Globus pallidus (tissue), 1 donor: Measurements from ENCODE around the gene MYH14.
"Not testable (repeated sequence)": the region's sequence is repeated elsewhere in the genome, so short reads cannot be mapped to it uniquely, and the experiment has no call there.

Experiments used
- DNase-seq: peaks from one replicate; pipeline ENCODE4 v3.0.0-alpha.2; 2015; ENCODE audit warnings: low spot score

The MYH14 gene

DNA sequence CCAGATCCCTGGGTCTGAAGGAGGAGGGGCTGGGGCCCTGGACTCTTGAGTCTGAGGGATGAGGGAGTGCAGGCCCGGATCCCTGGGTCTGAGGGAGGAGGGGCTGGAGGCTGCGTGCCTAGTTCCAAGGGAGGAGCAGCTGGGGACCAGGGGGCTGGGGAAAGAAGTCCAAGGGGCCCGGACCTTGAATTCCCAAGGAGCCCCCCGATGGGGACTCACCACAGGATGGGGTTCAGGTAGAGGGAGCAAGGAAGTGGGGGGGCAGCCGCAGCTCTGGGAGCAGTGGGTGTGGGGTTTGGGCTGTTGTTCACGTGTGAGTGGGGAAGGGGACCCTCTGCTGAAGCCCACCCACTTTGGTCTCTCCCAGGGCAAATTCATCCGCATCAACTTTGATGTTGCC, 23.1 kb downstream of the MYH14 start:
- DNase-seq = no peak

- not testable (repeated sequence) for DNase-seq
Observed at GRCh38 chr19:50228153-50228552, 24.7 kb downstream of the MYH14 start.

DNA sequence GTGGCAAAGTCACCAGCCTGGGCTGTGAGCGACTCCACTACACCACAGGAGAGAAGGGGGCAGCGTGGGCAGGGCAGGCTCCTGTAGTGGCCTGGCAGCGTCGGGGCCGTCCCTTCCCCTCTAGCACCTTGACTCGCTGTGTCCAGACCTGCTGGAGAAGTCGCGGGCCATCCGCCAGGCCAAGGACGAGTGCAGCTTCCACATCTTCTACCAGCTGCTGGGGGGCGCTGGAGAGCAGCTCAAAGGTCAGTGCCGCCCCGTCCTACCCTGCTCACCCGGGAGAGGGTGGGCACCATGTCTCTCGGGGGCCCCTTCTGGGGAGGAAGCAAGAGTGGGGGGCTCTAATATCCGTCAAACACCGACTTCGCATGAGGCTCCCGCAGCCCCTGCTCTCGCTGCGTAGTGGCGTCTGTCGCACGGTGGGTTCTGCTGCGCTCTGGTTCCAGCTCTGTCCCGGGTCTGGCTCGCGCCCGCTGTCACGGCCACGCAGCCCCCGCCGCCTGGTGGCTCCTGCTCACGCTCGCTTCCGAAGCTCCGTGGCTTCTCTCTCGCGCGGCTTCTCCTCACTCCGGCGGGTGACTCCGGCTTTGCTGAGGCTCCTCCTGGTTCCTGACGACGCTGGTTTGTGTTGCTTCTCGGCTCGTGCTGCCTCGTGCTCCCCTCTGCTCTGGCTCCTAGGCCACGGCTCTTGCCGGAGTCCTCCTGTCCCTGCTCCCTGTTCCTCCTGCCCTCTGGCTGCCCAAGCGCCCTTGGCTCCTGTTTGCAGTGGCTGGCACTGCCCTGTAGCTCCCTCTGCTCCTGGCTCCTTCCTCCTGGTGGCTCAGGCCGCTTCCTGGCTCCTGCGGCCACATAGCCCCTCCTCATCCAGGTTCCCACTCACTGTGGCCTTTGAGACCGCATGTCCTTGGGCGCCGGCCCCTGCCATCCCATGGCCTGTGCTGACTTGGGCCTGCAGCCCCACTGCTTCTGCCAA, 27.2 kb downstream of the MYH14 start:
- DNase-seq = no peak

DNA sequence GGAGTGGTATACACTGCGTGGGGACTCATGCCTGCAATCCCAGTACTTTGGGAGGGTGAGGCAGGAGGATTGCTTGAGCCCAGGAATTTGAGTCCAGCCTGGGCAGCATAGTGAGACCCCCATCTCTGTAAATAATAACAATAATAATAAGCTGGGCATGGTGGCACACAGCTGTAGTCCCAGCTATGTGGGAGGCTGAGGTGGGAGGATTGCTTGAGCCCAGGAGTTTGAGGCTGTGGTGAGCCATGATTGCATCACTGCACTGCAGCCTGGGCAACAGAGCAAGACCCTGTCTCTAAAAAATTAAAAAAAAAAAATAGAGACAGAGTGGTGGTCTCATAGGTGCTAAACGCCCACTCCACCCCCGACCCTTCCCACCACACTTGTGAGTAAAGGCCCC, 28.0 kb downstream of the MYH14 start:
- not testable (repeated sequence) for DNase-seq

GRCh38 chr19:50231821-50232220, 28.4 kb downstream of the MYH14 start:
- DNase-seq = no peak

DNA sequence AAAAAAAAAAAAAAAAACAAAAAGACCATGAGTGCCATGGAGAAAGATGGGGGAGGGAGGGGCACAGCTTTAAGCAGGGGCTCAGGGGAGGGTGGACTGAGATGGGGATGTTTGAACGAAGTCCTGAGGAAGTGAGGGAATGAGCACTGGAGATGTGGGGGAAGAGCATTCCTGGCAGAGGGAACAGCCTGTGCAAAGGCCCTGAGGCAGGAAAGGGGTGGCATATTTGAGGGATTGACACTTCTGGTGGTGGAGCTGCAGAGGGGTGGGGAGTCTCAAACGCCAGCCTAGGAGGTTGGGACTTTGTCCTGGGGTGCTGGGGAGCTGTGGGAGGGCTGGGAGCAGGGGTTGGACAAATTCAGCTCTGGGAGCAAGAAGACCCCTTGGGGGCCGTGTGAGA, 29.2 kb downstream of the MYH14 start:
- no peak for DNase-seq

DNA sequence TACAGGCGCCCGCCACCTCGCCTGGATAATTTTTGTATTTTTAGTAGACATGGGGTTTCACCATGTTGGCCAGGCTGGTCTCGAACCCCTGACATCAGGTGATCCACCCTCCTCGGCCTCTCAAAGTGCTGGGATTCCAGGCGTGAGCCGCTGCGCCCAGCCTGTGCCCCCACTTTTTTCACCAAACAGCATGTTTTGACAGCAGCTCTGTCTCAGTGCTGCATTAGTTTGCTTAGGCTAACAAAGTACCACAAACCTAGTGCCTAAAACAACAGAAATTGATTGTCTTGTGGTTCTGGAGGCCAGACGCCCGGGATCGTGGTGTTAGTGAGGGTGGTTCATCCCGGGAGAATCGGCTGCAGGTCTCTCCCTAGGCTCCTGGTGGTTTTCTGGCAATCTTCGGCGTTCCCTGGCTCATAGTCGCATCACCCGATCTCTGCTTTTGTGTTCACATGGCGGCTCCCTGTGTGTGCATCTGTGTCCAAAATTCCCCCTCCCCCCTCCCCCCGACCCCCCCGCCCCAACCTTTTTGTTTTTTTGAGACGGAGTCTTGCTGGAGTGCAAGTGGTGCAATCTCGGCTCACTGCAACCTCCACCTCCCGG, 30.0 kb downstream of the MYH14 start:
- no peak for DNase-seq

DNA sequence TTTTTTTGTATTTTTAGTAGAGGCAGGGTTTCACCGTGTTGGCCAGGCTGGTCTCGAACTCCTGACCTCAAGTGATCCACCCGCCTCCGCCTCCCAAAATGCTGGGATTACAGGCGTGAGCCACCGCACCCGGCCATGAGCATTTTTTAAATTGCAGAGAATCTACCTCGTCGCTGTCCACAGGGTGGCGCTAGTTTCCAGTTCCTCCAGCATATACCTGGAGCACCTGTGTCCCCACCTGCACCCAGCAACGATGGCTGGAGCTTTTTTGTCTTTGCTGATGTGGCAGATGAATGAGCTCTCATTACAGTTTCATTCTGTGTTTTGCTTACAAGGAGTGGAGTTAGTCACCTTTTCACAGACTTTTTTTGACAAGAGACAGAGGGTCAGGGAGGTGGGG, 34.1 kb downstream of the MYH14 start:
- DNase-seq = not testable (repeated sequence)

- no peak for DNase-seq
Observed at GRCh38 chr19:50238043-50238442, 34.6 kb downstream of the MYH14 start.

GRCh38 chr19:50239921-50240590, 36.6 kb downstream of the MYH14 start:
- no peak for DNase-seq

DNA sequence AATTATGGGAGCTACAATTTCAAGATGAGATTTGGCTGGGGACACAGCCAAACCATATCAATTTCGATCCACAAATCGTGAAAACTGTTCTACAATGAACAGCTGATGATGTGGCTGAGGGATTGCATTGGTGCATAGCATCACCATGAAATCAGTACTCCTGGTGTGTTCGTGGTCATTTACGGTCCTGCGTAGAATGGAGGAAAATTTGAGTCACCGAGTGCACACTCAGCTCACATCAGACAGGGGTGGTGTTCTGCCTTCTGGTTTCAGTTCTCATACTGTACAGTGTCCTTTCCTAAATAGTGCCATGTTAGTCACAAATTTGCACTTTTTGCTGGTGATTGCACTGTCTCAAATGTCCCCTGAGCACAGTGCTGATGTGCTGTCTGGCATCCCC, 39.2 kb downstream of the MYH14 start:
- no peak for DNase-seq

DNA sequence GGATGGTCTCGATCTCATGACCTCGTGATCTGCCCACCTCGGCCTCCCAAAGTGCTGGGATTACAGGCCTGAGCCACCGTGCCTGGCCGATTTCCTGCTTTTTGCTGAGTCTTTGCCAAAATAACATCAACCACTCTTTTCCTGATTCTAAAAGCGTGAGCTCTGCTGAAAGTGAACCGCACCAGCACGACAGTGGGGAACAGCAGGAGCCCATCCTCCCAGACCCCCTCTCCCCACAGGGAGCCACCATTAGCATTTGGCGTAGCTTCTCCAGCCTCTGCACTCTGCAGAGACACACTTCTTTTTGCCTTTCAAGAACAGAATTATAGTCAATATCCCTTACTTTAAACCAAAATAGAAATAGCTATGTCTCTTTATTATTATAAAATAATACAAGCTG, 41.3 kb downstream of the MYH14 start:
- no peak for DNase-seq

DNA sequence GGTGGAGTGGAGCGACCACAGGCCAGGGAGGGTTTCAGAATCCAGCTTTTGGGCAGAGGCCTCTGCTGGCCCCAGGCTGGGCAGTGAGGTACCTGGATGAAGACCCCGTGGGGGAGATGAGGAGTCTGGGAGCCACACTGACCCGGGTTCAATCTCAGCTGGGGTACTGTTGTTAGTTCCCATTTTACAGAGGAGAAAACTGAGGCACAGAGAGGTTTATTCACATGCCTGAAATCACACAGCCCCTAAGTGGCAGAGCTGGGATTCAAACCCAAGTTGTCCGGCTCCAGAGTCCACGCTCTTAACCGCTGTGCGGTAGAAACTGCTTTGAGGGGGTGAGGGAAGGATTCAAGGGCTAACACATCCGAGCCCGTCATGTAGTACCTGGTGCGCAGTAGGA, 45.0 kb downstream of the MYH14 start:
- DNase-seq = no peak

GRCh38 chr19:50248826-50249225, 45.4 kb downstream of the MYH14 start:
- no peak for DNase-seq

GRCh38 chr19:50249636-50250035, 46.2 kb downstream of the MYH14 start:
- no peak for DNase-seq

DNA sequence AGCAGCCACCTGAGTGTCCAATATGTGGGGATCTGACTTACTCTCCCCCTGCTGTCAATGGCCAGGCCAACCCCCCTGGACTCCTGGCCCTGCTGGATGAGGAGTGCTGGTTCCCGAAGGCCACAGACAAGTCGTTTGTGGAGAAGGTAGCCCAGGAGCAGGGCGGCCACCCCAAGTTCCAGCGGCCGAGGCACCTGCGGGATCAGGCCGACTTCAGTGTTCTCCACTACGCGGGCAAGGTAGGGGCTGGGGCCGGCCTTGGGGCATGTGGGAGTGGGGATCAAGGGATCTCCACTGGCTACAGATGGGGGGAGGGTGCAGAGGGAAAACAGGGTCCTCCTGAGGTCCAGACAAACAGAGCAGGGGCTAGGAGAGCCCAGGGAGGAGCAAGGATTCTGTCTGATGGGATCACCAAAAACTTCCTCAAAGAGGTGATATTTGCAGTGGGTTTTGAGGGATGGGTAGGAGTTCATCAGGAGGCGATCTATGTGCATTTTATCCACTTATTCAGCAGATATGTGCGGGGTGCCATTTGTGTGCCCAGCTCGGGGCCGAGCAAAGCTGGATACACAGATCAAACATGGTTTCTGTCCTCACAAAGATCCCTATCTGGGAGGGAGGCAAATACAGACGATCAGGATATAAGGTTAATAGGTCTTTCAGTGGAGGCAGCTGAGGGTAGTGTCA, 47.2 kb downstream of the MYH14 start:
- no peak for DNase-seq

DNA sequence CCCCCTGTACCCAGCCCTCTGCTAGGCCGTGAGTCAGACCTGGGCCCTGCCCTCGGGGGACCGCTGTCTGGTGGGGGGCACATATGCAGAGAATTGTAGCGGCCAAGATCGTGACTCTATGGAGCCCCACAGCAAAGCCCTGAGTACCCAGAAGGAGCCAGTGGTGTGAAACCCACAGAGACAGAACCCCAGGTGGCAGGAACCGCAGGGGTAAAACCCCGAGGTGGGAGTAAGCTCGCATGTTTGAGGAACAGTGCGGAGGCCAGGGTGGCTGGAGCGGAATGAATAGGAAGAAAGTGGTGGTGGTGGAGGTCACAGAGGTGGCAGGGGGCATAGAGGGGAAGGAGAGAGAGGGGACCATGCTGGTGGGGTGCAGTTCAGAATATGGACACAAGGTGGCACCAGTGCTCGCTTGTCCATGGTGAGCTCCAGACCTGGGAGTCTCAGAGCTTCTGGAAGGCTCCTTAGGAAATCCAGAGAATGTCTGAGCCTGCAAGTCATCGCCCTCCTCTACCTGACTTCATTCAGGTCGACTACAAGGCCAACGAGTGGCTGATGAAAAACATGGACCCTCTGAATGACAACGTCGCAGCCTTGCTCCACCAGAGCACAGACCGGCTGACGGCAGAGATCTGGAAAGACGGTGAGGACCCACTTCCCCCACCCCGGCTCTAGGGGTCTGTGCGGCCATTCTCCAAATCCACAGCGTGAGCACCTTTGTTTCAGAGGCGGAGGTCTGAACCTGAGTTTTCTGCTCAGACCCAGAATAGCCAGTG, 48.9 kb downstream of the MYH14 start:
- DNase-seq = peak; percentile 4

GRCh38 chr19:50252887-50253268, 49.5 kb downstream of the MYH14 start:
- no peak for DNase-seq

GRCh38 chr19:50255115-50255514, 51.7 kb downstream of the MYH14 start:
- DNase-seq = no peak

DNA sequence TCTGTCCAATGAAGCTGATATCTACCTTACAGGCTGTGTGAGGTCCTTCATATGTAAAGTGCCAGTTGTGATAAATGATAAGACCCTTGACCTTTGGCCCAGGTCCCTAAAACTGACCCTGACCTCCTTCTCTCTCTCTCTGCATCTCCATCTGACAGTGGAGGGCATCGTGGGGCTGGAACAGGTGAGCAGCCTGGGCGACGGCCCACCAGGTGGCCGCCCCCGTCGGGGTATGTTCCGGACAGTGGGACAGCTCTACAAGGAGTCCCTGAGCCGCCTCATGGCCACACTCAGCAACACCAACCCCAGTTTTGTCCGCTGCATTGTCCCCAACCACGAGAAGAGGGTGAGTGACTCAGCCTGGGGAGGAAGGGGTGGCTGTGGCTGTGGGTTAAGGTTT, 53.7 kb downstream of the MYH14 start:
- DNase-seq = no peak

GRCh38 chr19:50258918-50259372, 55.5 kb downstream of the MYH14 start:
- DNase-seq = no peak
